Cerebellar cortex (tissue), 1 donor: ENCODE data around the gene ARHGDIB.

Experiments used
- DNase-seq: peaks from one replicate; pipeline ENCODE4 v3.0.0-alpha.2; 2015; ENCODE audit warnings: low spot score

The ARHGDIB gene

DNA sequence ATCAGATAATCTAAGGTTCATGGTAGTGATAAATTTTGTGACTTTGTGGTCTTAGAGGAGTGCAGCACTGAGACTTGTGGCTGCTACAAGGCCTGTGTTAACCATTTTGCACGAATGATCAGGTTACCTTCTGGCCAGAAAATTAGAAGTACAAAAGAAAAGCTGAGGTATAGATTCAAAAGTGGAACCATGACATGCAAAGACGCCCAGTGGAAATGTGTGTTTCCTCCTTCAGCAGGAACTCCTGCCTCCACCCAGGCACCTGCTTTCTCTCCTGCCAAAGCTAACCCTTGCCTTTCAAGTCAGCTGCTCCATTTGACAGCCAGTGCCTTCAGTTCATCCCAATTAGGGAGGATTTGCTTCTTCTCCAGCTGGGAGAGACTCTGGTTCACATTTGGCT is 21.6 kb upstream of the ARHGDIB start:
- DNase-seq: no peak

DNA sequence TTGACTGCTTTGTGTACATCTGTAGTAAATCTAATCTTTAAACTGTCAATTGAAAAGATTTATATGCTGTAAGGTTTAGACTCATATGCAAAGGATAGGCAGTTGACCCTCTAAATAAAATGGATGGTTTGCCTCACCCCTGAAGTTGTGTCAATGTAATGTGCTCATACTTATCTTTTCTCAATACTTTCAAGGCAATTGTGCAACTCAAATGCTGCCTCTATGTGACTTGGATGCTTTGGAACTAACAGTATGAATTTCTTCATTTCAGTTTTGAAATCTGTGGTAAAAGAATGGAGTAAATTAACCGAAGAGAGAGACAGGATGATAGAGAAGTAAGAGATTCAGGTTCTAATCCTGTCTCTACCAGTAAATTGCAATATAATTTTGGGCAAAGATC is 21.2 kb upstream of the ARHGDIB start:
- no peak for DNase-seq

DNA sequence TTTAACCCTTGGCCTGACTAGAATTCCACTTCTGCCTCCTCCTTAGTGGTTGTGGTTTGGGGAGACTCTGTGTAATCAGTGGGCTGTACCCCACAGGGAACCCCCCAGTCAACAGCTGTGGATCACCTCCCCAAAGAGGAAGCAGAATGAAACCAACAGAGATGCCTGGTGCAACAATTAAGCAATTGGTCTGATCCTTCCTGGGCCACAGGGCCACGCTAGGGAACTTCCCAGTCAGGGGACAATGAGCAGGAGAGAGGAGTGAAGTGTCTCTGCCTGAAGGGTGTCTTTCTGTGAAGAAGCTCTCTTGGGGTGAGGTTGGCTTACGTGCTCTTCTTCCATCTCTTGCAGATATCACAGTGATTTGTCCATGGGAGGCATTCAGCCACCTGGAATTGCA is 19.6 kb upstream of the ARHGDIB start:
- no peak for DNase-seq

DNA sequence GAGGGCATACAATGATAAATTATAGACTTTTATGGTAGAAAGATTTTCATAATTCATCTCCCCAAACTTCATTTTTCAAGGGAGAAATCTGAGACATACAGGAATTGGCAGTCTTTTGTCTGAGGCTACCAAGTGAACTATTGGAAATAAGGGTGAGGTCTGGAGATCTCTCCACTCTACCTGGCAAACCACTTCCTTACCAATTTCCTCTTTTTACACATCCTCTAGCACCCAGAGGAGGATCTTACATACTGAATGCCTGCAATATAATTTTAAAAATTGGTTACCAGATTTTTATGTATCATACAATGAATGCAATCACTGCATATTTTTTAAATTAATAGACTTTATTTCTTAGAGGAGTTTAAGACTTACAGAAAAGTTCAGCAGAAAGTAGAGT is 18.1 kb upstream of the ARHGDIB start:
- DNase-seq: no peak

DNA sequence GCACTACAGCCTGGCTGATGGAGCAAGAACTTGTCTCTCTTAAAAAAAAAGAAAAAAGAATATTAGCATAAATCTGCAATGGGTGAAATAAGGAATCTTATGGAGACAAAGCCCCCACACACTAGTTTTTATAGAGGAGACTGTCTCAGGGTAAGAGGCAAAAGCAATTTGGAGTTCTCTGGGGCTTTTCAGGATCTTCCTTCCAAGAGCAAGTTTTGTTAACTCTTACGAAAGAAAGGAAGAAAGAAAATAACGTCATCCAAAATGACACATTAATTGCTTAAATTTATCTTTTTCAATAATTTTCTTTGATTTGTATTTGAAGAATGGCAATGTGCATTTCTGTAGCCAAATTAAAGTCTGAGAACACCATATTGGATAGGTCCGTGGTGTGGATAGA is 15.3 kb upstream of the ARHGDIB start:
- no peak for DNase-seq

DNA sequence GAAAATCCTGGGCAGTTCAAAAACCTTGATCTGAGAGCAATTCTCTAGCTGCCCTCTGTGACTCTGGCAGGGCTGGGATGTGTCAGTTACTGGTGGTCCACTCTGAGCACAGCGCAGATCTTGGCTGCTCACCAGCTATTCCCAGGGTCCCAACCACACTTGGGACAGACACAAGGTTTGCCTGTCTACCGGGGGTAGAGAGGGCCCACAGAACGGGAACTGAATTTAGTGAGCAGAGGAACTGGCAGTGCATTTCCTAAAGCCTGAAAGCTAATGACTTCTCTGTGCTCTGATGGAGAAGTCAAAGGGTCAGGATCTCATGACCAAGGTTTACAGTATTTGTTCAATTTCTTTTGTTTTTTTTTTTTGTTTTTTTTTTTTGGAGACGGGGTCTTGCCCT is 14.1 kb upstream of the ARHGDIB start:
- DNase-seq: no peak

DNA sequence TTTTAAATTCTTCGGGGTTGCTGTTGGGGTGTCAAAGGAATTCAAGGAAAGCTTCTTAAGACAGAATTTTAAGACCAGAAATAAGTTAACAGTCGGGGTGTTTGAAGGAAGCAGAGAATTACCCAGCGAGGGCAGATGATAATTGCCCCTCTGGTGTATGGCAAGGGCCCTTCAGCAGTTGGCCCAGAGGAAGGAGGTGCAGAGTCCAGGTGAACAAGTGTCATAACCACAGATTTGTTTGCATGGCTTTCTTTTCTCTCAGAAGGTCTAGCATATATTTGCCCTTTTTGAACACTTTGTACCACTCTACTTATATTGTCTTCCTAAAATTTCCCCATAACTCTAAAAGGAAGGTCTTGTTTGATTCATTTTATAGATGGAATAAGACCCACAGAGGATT is 13.2 kb upstream of the ARHGDIB start:
- DNase-seq: no peak

DNA sequence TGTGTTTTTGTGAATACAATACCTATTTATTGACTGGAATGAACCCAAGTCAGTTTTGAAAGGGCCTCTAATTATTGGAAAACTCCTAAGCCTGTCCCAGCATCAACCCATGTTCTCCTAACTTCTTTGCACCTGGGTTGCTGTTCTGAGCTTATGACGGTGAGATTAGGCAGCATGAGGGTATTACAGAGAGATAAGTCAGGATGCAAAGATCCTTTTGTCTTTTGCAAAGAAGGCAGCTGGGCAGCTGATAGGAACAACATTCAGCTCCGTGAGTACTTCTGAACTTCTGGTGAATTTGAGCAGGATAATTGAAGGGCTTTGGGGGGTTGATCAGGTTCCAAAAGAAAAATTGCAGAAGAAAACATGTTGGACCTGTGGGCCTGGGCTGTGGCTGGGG is 11.4 kb upstream of the ARHGDIB start, which contains the start of gene PDE6H:
TSS of gene PDE6H (plus strand) at position 227 of the 400 bp plus-strand sequence. CDS start 4,971 bp downstream, outside the sequence.
- no peak for DNase-seq

DNA sequence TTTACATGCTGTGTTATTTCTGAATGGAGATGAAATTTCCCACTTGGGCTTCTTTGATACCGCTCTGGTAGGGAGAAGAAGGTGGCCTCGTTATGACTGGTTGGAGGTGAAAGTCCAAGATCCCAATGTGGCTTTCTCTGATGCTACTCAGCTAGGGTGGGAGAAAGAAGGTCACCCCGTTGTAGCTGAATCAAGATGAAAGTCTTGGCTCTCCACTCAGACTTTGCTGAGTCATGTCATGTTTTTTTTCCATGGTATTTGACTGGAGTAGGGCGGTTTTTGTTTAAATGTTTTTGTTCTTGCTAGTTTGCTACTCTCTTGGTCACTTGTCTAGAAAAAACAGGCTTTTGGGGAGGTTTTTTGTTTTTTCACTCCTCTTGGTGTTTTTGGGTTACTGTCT is 9.1 kb upstream of the ARHGDIB start:
- DNase-seq: no peak

DNA sequence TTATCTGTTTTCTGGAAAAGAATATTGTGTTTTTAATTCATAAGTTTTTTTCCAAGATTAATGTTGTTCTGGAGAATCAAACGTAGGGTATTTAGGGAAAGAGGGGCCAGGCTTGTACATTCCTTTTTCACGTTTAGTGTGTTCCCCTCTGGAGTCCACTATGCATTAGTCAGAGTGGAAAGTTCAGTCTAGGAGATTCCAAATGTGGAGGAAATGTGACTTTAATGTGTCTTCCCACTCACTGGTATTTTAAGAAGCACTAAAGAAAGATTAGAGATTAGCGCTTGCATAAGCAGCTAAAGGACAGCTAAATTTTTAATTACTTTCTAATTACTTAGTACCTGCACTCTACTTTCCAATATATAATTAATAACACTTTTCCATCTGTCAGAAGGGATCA is 7.1 kb upstream of the ARHGDIB start:
- DNase-seq: no peak

DNA sequence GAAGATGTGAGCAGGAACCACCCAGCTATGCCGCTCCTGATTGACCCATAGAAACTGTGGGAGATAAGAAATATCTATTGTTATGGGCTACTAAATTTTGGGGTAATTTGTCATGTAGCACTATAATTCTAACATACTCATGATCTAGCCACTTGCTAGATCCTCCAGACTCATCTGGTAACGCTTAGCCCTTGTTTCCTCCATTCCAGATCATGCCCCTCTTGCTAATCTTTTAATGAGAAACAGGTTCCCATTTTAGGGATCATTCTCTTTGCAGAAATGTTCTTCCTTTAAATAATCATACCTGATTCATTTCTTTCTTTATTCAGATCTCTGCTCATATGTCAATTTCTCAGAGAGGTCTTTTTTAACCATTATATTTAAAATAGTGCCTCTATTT is 3.8 kb upstream of the ARHGDIB start:
- DNase-seq: no peak

DNA sequence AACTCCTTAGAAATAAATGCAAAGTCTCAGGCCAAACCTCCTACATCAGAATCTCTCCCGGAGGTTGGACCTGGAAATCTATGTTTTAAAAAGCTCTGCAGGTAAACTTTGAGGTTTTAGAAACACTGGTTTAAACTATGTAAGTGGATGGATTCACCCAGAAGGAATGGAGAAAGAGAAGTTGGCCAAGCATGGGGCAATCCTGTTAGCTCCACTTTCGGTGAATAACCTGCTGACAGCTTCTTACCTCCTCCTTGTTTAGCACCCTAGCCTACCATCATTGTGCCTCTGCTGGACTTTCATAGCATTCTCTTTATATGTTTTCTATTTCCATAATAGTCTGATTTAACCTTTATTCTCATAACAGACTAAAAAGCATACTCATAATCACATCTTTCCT is 3.0 kb upstream of the ARHGDIB start:
- DNase-seq: no peak

DNA sequence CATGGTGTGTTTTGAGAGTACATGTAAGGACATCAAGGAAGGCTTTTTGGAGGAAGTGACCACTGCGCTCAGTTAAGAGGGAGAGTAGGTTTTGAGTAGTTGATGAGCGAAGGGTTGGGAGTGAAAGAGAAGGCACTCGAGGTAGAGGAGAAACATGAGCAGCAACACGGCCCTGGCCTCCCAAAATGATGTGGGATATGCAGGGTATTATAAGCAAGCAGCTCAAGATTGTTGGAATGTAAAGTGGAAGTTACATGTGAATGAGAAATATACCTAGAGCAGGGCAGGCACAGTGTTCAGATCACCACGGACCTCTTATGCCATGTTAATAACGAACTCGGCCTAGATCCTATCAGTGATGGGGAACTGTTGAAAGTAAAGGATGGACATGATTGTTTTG is 2.1 kb upstream of the ARHGDIB start:
- no peak for DNase-seq

DNA sequence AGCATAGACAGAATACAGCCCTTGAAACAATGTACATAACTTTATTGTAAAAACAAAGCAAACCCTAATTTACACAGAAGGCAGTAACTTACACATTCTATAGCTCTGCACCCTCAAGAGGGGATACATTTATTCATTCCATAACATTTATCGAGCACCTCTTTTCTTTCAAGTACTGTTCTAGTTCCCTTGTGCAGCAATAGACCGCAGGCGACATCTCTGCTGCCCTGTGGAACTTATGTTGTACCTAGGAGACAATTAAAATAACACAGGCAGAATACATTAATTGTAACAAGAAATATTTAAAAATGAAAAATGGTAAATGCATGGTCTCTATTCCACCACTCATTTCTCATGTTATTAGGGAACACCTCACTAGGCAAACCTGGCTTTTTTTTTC is 1.4 kb upstream of the ARHGDIB start:
- no peak for DNase-seq

DNA sequence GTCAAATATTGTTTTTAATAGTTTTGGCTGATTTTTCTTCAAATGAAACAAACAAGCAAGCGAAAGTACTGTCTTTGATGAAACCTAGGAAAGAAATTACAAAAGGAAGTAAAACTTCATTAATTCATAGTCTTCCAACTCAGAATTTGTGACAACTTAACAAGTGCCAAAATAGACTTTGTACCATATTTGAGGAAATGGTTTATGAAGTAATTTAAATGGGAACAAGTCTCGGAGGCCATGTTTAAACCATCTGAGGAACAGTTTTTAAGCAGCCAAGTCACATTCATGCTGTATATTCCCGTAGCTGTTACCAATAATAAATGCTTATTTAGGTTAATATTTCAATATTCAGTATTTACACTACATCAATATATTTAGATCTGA is 745 bp upstream of the ARHGDIB start:
- DNase-seq: no peak

DNA sequence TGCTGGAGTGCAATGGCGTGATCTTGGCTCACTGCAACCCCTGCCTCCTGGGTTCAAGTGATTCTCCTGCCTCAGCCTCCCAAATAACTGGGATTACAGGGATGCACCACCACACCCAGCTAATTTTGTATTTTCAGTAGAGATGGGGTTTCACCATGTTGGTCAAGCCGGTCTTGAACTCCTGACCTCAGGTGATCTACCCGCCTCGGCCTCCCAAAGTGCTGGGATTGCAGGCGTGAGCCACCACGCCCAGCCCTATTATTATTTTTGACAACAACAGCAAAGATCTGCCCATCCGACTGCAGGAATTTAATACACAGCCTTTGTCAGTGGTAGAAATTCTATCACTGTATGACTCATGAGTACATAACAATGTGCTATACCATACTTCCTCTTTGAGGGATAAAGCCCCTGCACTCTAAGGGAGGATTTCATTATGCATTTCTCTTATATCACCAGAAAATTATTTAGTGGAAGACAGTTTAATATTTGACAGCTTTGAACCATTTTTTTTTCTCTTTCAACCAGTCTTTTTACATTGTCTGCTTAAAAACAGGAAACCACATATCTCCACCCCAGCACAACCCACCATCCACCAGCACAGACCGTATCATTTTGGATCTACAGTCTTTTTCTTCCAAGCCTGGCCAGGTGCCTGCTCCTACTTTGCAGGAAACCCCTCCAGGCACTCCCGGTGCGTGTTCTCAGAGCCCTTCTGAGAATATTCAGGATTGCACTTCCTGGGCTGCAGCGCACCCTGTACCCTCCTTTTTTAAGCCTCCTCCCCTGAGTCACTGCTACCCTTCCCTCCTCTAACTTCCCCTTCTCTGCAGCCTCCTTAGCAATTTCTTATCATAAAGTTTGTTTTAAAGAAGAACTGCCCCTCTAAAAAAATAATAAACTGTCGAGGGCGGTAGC is 594 bp downstream of the ARHGDIB start:
- no peak for DNase-seq

DNA sequence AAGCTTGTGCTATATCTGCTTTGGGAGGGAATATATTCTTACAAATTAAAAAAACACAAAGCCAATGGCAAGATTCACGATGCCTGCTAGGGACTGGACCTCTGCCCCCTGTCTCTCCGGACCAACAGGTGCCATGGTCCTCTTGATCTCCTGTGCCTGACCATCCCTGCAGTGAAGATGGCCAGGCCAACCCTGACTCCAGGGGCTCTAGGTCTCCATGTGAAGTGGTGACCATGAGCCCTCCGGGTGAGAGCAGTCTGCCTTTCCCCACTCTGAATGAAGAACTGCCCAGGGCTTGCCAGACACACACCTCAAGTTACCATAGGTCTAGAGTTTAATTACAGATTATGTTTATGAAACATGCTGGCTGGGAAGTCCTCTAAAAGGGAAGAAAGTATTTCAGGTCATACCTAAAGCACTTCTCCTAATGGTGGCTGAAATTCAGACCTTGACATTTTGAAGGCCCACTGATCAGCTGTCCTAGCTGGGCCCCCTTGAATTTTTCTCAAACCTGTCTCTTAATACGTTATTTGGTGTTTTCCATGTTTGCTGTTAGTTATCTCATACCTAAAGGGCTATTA is 1.4 kb downstream of the ARHGDIB start:
- no peak for DNase-seq

DNA sequence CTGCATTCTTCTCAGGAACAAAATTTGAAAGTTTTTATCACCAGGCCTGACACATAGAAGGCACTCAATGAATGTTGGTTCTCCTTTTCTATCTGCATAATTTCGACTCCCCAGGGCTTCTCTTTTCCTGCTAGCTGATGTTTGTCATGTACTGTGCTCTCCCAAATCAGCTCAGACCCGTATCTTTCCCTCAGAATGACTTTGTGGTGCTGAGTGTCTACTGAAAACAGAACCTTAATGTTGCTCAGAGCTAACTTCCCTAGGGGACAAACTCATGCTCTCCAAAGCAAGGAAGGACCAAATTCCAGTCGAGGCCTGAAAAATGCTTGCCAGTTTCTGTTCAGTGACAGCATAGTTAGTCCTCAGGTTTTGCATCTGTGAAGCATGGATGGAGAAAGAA is 1.9 kb downstream of the ARHGDIB start:
- no peak for DNase-seq

DNA sequence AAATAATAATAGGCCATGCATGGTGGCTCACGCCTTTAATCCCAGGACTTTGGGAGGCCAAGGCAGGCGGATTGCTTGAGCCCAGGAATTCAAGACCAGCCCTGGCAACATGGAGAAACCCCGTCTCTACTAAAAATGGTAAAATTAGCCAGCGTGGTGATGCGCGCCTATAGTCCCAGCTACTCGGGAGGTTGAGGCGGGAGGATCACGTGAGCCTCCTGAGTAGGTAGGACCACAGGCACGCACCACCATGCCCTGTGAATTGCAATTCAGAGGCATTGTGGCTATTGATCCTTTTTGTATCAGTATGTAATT is 2.3 kb downstream of the ARHGDIB start:
- DNase-seq: no peak

DNA sequence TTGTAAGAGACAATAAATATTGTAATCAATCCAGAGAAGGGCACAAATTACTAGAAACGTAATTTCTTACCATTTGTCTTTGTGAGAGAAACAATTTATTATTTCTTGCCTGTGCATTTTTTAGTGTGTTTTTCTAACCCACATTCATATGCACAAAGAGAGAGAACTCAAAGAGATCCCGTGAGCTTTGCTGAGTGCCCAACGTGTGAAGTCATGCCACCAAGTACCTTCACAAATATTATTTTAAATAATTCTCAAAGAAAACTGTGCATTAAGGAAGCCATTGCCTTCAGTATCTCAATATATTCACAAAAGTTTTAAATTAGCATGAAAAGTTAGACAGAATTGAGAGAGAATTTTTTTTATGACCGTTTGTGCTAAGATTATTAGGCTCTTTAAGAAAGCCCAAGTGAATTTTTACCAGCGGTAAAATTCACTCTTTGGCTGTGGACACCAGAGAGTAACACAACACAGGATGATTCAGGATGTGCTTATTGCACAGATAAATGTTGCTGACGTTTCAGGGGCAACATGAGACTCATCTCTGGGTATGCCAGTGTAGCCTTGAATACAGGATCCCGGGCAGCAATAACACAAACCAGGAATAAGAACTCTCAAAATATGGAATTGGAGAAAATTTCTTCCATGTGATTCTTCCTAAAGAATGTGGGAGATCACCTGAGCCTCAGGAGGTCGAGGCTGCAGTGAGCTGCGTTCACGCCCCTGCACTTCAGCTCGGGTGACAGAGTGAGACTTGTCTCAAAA is 2.9 kb downstream of the ARHGDIB start:
- no peak for DNase-seq

DNA sequence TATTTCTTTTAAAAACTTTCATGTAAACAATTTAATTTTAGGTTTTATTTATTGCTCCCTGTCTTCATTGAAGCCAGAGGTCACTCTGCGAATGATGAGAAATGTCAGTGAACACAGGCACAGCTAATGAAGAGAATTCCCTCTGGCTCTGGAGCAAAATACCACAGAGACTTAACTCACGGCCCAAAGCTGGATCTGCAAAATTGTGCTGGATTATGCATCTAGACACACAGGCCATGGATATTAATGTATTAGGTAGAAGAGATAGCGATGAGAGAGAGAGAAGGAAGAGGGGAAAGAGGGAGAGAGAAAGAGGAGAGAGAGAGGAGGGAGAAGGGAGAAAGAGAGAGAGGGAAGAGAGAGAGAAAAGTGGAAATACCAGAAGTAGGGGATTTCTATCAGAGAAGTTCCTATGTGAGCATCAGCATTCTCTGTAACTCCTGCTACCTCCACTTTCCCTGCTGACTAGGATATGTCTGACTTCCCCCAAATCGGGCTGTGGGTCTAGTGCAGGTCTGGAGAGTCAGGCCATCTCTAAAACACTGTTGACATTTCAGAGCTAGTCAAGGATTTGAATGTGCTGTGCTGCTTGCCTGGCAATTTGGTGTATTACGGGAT is 3.7 kb downstream of the ARHGDIB start:
- DNase-seq: no peak

DNA sequence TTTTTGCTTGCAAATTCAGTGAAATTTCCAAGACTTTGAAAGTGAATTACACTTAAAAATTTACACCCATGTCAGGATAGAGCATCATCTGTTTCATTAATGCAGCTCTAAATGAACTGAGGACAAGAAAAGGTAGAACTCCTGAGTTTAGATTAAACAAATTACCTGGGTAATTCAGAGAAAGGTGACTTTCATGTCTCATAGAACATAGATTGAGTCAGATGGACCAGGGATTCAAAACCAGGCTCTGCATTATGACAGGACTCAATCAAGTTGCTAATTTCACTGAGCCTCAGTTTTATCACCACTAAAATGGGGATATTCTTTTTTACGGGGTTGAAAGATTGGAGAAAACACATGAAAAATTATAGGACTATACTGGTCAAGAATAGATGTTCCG is 4.5 kb downstream of the ARHGDIB start:
- no peak for DNase-seq
